CD4-positive, alpha-beta T cell treated with Interferon gamma for 1 hour (primary cell): ENCODE results near the gene THOC6.
A peak's percentile ranks its signal among the peaks of the same experiment; 100 is the strongest.

Experiments
- DNase-seq: peaks from one replicate; pipeline ENCODE4 v3.0.0-alpha.2; 2020

The THOC6 gene

DNA sequence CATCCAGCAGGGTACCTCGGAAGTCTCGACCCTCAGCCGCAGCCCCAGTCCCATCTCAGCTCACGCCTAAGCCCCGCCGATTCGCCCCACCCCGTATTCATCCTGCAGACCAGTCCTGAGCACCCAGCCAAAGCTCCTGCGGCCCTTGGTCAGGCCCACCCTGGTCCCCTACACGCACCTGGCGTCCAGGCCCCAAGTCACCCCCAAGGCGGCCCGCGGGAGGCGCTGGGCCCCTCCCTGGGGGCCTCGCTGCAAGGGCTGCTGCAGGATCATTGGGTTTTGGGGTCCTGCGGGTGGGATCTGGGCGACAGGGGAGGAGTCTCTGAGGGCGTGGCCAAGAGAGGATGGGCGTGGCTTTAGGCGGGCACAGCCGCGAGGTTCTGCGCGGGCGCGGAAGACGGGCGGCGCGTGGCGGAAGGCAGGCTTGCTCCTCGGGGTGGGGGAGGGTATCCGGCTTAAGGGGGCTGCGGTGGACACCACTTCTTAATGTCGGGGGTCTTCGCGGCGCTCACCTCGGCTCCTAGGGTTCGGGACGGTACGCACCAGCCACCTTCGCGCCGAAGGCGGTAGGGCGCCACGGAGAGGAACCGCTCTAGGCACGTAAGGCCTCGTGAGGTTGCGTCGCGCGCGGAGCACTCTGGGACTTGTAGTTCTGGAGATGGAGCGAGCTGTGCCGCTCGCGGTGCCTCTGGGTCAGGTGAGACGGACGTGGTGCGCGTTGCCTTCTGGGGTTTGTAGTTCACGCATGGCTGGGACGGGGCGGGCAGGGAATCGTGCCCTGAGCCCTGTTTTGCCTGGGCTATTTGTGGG, at the start of gene THOC6, which contains the start of gene HCFC1R1:
TSS of gene THOC6 (plus strand) at position 367 of the 810 bp plus-strand sequence. CDS start at position 659, 292 bp downstream.
TSS of gene HCFC1R1 (minus strand) at position 274 of the 810 bp plus-strand sequence. CDS start at position 273, 1 bp downstream.
- peak; percentile 96 for DNase-seq

DNA sequence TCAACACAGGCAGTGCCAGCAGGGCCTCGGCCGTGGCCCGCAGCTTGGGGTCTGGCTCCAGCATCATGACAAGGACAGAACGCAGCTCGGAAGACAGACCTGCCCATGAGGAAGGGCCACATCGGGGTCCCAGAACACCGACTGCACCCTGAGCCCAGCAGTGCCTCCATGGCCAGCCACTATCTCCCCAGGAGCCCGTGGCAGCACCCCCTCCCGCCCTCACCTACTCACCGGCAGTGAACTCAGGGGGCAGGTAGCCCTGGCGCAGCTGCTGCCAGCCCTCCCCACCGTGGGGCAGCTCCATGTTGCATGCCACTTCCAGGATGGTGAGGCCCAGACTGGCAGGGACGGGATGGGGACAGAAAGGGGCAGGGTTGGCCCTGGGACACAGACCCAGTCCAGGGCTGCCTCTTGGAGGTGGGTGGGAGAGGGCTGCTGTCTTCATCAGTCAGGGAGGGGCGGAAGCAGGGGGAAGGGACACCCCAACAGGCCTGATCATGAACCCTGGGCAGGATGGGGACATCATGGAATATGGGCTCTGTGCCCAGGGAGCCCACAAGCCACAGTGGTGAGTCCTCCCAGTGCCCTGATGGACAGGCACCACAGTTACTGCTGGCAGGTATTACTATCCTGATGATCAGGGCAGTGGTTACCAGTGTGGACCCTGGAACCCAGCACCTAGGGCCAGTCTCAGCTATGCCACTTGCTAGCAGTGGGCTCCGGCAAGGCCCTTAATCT, 49.3 kb upstream of the THOC6 start:
- DNase-seq = no peak

DNA sequence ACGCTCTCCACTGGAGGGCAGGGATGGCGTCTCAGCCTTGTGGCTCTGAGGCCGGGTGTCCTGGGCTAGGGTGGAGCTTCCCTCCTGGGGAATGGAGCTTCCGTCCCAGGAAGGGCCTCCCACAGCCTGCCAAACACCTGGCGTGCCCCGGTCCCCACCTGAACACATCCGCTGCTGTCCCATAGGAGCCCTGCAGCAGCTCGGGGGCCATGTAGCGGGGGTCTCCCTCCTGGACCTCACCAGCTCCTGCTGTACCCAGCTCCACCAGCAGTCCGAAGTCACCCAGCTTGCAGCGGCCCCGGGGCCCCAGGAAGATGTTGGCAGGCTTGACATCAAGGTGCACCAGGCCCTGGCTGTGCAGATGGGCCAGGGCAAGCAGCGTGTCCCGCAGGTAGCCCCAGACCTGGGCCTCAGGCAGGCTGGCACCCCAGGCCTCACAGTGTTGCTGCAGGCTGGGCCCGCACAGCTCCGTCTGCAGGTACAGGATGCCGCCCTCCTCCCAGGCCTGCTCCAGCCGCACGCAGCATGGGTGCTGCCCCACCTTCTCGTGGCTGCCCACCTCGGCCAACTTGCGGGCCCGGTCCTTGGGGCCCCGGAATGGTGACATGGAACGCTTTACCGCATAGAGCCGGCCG, 48.6 kb upstream of the THOC6 start:
- no peak for DNase-seq

DNA sequence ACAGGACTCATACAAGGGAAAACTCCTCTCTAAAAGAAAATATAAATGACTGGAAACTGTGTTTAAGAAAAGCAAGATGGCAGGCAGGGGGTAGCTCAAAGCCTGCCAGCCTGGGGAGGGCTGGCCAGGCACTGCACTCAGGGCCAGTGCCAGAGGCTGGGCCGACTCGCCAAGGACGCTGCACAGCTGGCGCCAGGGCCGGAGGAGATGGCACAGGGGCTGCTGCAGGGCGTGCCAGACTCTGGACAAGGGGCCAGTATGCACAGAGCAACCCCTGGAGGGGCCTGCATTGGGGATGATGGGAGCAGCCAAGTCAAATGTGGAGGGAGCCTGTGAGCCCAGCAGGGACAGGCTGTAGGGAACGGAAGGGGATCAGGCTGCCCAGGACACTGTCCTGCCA, 47.6 kb upstream of the THOC6 start:
- no peak for DNase-seq

DNA sequence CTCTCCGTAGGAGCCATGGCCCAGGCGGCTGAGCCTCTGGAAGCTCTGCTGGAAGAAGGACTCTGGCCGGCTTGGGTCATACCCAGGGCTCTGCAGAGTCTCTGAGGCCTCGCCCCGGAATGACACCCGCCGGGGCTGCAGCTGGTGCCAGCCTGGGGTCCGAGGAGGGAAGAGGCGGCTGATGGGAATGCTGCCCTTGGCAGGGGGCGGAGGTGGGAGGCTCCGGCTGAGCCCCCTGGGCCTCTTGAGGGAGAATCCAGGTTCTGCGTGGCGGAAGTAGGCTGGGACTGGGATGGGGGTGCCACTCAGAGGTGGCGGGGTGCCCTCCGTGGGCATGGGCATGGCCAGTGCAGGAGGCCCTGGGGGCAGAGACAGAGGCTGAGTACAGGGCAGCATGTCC, 47.2 kb upstream of the THOC6 start:
- DNase-seq = no peak

DNA sequence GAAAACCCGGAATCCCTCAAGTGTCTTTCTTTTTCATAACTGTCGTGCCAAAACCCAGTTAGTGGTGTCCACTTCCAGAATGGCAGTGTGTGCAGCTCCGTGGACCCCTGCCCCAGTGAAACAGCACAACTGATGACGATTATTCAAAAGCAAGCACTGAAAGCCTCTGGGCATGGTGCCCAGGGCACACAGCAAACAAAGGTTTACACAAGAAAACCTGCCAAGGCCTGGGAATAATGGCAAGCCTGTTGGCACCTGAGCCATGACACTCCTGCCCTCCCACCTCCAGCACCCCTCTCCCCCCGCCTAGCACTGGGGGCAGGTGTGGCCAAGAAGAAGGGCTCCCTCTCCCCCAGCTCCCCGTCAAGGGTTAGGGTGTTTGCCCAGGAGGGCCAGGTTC, 46.4 kb upstream of the THOC6 start:
- DNase-seq = no peak

DNA sequence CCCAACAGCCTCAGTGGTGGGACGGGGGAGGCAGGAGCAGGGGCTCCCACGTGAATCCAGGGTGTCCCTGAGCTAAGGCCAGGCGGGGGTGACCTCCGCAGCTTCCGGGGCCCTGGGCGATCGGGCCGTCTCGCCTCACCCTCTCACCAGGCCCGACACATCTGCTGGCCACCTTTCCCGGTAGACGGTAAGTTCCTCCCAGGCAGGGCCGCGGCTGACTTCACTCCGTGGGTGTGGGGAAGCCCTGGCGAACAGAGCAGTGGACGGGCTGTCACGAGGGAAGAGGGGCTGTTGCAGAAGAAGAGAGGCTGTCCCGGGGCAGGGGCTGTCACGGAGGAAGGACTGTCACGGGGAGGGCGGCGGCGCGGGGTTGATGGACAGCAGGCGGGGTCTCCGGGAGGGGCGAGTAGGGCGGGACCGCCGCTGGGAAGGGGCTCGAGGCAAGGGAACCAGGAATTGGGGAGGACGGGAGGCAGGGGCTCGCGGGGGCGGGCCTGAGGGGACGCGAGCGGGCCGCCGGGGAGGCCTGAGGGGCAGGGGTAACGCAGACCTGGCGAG, 44.1 kb upstream of the THOC6 start:
- DNase-seq = no peak

DNA sequence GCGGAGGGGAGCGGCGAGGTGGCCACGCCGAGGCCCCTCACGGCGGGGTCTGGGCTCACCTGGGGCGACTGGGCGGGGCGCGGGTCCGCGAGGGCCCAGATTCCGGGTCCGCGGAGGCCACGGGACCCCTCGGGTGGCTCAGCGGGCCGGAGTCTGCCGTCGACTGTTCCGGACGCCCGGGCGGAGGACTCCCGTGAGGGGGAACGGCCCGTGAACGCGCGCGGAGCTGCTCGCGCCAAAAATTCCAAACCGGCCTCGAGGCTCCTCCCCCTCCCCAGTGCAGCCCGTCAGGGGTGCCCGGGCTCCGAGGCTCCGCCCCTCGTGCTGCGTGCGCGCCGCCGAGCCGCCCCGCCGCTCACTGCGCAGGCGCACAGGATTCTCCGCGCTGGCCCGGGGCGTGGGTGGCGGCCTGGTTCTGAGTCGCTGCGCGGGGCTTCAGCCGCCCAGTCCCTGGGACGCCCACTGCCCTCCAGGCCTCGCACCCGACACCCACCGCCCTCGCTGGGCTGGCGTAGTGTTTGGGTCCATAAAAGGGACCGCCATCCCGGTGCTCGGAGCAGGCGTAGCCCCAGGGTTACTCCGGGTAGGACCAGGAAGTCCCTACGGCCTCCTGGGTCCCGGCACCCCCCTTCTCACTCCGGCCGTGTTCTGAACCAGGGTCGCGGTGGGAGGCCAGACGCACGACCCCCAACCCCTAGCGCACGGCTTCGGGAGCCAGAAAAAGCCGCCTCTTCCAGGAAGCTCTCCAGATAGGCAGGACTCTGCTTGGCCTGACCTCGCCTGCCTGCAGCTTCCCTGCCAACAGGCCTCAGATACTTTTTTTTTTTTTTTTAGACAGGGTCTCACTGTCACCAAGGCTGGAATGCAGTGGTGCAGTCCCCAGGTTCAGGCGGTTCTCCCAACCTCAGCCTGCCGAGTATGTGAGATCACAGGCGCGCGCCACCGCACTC, 43.3 kb upstream of the THOC6 start, which contains the start of gene PKMYT1:
TSS of gene PKMYT1 (minus strand) at position 220 of the 950 bp plus-strand sequence. CDS start 789 bp downstream, outside the sequence.
- peak; percentile 92 for DNase-seq

DNA sequence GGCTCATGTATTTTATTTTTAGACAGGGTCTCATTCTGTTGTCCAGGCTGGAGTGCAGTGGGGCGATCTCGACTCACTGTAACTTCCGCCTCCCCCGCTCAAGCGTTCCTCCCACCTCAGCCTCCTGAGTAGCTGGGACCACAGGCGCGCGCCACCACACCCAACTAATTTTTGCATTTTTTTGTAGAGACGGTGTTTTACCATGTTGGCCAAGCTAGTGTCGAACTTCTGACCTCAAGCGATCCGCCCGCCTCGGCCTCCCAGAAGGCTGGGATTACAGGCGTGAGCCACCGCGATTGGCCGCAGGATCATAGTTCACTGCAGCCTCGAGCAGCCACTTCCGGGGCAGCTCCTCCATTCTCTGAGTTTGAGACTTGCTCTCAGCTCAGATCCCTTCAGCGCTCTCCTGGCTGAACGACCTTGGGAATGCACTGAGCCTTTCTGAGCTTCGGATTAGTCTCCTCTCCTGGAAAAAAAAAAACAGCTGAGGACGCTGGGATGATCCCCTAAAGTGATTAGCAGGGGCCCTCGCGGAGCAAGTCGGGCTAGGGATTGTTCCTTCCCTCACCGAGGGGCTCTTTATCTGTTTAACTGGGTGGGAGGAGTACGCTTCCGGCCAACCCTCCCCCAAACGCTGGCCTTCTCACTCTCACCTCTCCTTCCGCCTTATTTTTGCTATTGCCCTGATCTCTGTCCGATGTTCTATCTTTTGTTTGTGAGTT, 42.5 kb upstream of the THOC6 start:
- no peak for DNase-seq

DNA sequence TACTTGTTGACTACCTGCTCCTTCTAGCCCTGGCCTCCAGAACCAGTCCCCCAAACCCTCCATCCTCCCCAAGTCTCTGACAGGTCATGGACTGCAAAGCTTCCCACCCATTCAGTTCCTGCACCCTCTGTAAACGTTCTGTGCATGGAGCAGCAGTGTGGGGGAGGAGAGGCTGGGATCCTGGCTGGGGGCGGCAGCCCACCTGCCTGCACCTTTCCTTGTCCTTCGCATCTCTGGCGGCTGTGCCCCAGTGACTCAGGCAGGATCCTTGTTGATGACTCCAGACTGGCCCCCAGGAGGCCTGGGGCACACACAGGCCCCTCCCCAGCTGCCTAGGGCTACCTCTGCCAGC, 42.0 kb upstream of the THOC6 start:
- no peak for DNase-seq

DNA sequence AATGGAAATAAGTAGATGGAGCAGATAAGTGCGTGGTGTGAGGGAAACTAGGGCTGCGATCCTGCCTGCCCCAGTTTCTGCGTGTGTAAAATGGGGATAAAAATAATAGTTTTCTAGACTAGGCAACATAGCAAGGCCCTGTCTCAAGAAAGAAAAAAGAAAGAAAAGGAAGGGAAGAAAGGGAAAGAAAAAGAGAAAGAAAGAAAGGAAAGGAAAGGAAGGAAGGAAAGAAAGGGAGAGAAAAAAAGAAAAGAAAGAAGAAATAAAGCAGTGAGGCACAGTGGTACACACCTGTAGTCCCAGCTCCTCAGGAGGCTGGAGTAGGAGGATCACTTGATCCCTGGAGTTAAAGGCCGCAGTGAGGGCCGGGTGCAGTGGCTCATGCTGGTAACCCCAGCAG, 41.4 kb upstream of the THOC6 start:
- DNase-seq = no peak

DNA sequence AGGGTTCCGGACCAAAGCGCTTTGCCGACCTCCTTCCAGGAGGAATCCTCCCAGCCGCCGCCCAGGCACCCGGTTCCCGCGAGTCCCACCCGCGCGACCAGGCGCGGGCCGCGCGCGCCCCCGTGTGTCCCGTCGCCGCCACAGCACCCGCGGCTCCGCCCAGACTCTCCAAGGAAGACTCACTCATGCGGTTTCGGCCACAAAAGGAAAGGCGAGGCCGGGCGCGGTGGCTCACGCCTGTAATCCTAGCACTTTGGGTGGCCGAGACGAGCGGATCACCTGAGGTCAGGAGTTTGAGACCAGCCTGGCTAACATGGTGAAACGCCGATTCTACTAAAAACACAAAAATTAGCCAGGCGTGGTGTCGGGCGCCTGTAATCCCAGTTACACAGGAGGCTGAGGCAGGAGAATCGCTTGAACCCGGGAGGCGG, 40.1 kb upstream of the THOC6 start:
- DNase-seq = peak; percentile 65

DNA sequence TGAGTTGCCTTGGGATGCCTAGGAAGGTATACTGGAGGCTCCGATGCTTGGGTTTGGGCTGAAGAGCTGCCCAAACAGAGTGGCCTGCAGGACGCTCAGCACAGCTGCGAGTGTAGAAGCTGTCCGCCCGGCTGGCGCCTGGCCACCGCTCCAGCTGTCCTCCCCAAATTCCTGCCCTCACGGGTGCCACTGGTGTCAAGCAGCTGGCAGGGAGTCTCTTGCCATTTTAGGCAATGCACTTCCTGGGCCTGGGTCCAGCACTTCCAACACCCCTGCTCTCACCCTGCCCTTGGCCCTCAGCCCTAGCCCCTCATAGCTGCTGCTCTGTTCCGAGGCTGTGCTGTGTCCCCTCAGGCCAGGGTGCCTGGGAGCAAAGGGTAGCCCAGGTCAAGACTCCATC, 38.4 kb upstream of the THOC6 start:
- no peak for DNase-seq

DNA sequence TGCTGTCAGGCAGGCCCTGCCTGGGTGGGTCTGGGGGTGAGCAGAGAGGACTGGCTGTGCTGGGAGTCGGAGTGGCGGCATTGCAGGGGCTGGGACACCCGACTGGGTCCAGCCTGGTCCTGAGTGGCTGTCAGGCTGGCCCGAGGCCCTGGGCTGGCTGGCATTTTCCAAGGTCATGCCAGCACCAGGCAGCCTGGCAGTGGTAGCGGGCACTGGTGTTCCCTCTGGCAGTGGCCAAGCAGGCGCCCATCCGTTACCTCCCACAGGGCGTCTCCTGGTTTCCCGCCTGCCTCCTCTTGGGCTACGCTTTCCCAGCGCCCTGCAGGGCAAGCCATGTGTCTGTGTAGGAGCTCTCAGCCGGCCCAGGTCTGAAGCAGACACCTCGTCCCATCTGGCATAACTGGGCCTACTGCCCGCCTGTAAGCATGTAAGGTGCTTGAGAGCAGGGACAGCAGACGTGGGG, 37.9 kb upstream of the THOC6 start:
- DNase-seq = no peak

DNA sequence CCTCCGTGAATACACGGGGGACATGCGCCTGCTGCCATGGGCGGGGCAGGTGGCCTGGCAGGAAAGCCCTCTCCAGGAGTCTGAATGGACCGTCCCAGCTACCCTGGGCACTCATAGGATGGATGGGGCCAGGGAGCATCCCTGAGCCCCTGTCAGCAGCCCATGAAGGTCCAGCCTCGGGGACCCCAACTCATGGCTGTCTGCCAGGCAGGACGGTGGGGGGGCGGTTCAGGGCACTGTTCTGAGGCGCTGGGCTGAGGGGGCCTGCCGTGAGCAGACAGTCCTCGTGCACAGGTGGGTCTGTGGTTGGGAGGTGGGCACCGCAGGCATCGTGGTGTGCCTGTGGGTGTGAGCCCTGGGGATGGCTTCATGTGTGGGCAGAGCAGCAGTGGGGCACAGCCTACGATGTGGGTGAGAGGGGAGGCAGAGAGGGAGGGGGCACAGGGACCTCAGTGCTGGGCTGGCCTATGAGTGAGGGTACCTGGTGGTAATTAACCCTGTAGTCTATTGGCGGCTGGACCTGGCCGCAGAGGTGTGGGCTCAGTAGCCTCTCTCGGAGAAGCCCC, 37.1 kb upstream of the THOC6 start:
- DNase-seq = no peak

DNA sequence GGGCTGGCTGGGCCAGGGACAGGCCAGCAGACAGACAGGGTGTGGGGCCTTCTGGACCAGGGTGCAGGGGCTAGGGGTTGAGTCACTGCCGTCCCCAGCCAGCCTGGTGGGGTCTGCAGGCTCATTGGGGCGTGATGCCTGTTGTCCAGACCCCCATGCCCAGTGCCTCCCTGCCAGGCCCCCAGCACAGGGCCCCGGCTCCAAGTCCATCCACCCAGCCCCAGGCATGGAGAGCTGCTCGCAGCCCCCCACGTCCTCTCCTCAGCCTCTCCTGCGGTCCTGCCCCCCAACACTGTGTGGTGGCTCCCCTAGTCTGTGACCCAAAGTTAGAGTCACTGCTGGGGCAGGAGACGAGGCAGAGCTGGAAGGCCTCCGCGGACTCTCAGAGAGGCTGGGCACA, 36.5 kb upstream of the THOC6 start:
- DNase-seq = no peak

DNA sequence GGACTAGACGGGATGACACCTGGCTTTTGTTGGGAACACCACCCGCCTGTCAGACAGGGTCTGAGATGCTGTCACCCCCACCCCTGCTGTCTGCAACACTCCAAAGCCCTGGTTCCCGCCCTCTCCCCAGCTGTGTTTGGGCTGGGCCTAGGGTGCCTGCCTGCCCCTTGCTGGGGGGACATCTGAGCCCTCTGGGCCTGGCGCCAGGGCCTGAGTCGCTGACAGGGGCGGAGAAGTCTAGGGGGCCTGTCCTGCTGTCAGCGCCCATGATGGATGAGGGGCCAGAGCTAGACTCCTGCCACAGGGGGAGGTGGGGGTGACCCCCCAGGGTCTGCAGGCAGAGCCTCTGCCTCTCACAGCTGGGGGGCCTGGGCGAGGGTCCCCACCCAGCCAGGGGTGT, 36.0 kb upstream of the THOC6 start:
- DNase-seq = no peak

DNA sequence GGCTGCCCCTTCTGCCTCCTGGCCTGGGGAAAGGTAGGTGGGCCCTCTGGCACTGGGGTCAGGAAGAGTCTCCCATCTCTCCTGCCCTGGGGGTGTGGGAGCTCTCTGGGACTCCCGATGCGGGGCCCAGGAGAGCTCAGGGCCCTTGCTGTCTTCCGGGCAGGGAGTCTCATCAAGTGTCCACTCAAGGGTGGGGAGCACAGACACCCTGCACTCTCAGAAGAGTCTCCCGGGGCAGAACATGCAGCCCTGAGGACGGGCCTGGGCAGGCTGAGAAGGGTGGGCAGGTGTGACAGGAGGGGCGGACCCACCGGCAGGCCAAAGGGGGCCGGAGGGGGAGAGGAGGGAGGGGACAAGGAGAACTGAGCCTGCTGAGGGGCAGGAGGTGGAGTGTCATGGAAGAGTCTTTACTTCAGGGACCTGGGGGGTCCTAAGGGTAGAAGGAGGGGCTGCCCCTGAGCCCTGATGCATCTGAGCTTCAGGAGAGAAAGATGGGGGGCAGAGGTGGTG, 35.2 kb upstream of the THOC6 start:
- no peak for DNase-seq

DNA sequence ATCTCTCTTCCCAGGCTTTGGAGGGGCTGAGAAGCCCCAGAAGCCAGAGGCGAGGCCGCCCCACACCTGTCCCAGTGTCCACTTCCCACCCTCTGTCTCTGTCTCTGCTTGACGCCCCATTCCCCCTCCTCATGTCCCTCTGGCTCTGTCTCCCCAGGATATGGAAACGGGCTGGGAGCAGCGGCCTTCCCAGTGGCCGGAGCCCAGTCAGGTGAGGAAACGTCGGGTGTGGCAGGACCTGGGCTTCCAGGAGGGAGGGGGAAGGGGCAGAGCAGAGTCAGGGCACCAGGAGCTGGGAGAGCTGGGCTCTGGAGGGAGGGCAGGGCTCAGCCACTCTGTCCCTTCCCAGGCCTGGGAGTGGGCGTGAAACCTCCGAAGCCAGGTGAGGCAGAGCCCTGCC, 32.9 kb upstream of the THOC6 start:
- no peak for DNase-seq

DNA sequence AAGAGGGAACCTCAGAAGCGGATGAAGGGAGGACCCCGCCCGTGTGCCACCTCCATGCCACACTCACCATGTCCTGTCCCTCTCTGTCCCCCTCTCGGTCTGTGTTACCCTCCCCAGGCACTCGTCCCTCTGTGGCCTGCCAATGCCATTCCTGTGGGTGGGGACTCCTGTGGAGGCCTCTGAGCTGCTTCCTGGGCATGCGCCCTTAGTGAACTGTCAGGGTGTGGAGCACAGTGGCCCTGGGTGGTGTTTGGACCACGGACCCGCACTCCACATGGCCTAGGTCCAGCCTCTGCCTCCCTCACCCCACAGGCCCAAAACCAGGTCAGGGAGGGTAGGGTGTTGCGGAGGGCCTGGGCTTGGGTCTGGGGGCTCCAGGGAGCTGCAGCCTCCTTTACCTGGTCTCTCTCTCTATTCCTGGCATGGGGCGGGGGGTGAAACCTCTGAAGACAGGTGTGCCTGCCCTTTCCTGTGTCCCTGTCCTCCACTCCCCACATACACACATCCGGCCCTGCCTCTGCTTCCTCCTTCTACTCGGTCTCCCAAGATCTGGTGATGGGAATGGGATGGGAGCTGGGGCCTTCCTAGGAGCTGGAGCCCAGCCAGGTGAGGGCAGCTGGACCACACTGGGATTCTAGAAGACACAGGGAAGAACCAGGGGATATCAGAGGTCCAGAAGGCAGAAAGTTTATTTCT, 32.1 kb upstream of the THOC6 start:
- no peak for DNase-seq
